ENCODE data around the gene SLC6A3.

SLC6A3 gene

GRCh38 chr5:1445313-1445688 lies at the start of gene SLC6A3:
TSS of gene SLC6A3 (minus strand) at chr5:1445440. CDS start at chr5:1443197, 2,243 bp downstream.
- peak in 1 of 2 donors; percentile 27 for DNase-seq (ENCODE audit: low read depth in 2 of 2)

- DNase-seq (ENCODE audit: low read depth in 2 of 2), result no peak
Observed at GRCh38 chr5:1493941-1494340, 48.7 kb upstream of the SLC6A3 start.

DNA sequence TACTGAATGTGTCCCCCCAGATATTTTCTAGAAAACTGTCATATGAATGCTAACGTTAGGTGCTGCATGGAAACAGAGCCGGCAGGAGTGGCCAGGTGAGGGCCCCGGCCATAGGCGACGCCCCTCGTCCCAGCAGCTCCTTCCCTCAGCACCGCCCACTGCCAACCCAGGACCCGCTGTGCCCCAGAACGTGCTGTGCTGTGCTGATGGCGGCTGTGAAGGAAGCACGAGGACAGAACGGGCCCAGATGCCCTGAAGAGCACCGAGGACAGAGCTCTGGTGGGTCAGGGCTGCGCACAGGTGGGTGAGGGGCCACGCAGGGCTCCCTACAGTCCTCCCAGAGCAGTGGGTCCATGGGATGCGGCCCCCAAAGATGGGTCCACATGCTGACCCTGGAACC lies 48.2 kb upstream of the SLC6A3 start:
- no peak for DNase-seq (ENCODE audit: low read depth in 2 of 2)

DNA sequence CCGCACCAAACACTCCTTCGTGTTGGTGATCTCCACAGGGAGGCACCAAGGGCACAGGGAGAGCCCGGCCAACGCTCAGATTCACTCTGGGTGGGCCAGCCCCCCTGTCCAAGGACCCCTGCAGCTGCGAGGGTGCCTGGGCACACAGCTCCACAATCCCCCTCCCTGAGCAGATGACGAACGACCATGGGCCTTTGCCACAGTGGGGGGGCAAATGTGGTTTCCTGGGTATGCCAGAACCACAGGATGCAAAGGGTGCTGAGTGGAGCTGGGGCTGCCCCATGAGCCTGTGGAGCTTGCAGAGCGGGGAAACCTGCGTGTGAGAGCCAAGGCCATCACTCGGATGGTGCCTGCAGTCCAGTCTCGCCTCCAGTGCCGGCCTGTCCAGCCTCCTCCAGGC lies 47.5 kb upstream of the SLC6A3 start:
- DNase-seq (ENCODE audit: low read depth in 2 of 2), result no peak

DNA sequence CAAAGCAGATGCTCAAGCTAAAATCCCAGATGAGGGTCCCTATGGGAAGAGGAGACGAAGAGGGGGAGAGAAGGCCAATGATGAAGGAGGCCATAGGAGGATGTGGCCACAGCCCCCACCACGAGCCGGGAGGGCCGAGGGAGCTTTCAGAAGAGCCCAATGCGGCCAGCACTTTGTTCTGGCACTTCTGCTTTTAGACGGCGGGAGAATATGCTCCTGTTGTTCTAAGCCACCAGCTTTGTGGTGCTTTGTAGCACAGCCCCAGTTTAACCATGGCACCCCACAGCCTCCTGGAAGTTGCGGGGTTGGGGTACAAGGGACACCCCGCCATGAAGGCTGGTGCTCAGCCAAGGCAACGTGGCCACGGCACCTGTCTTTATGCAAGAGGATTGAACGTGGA lies 45.1 kb upstream of the SLC6A3 start:
- no peak for DNase-seq (ENCODE audit: low read depth in 2 of 2)

- no peak for DNase-seq (ENCODE audit: low read depth in 2 of 2)
Observed at GRCh38 chr5:1489754-1490153, 44.5 kb upstream of the SLC6A3 start.

GRCh38 chr5:1488882-1489680 lies 43.8 kb upstream of the SLC6A3 start:
- DNase-seq (ENCODE audit: low read depth in 2 of 2), result no peak

DNA sequence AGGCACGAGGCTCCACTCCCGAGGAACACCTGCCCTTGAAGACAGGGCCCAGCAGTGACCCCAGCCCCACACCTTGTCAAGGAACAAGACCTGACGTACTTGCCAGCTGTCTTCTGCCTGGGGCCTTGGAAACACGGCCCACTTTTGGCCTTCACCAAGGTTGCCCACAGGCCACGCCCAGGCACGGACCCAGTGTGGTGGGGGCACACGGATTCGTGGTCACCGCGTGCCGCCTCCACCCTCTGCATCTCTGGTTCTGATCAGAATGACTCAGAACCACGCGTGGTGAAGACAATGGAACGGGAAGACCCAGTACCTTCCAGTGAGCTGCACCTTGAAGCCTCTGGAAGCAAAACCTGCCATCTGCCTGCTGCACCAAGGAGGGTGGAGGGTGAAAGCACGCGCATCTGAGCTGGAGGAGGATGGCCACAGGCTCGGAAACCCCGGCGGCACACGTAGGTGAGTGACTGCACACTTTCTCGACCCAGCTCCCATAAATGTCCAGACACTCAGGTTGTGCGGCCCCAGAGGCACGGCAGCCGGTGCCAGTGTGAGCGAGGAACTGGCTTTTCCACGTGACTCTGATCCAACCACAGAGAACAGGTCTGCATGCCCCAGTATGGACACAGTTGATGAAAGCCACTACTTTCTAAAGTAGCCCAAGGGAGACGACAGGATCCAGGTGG lies 42.0 kb upstream of the SLC6A3 start:
- no peak for DNase-seq (ENCODE audit: low read depth in 2 of 2)

DNA sequence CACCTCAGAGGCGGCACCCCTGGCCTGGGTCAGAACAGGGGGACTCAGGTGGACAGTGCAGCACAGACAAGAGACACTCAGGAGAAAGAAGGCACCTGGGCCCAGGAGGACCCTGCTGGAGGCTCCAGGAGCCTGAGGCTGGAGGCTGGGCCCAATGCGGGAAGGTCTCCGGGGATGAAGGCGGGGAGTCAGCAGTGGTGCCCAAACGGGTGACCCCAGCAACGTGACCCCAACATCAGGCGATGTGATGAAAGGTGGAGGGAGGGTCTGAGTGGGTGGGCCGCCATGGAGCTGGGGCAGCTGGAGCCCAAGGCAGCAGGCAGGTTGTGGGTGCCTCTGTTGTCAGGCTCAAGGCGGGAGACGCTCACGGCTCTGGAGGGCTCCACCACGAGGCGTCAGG lies 41.0 kb upstream of the SLC6A3 start:
- DNase-seq (ENCODE audit: low read depth in 2 of 2), result no peak

DNA sequence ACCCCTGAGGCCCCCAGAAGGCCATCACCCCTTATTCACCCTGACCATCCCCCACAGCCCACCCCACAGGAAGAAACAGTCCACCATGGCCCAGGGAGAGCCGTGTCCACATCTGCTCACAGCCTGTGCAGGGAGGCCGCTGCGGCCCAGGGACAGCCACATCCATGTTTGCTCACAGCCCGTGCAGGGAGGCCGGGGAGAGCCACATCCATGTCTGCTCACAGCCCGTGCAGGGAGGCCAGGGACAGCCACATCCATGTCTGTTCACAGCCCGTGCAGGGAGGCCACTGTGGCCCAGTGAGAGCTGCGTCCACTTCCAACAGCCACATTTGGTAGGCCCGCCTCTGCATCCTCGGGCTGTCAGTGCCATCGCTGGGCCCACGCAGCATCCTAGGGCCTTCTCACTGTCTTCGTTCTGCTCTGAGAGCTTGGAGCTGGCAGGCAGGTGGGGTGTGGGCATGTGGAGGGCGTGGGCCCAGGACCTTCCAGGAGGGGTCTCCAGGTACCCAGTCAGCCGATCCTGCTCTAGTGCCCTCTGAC lies 40.4 kb upstream of the SLC6A3 start:
- no peak for DNase-seq (ENCODE audit: low read depth in 2 of 2)

GRCh38 chr5:1484730-1485578 lies 39.7 kb upstream of the SLC6A3 start:
- no peak for DNase-seq (ENCODE audit: low read depth in 2 of 2)

GRCh38 chr5:1483856-1484729 lies 38.9 kb upstream of the SLC6A3 start:
- DNase-seq (ENCODE audit: low read depth in 2 of 2), result no peak

DNA sequence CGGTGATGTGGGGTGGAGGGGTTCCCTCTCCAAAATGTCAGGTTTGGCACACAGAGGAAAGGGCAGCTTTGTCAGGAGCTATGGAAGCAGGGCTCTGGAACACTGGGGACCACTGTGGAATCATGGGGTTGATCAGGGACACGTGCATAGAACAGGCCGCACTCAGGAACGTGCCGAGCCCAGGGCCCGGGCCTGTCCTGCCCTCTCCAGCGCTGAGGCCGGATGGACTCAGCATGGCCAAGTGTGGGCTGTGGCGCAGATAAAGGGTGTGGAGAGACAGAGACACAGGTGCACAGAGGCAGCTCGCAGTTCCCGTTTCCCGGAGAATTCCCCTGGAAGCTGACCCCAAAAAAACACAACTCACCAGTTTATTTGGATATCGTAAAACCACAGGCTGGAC lies 37.8 kb upstream of the SLC6A3 start:
- no peak for DNase-seq (ENCODE audit: low read depth in 2 of 2)

DNA sequence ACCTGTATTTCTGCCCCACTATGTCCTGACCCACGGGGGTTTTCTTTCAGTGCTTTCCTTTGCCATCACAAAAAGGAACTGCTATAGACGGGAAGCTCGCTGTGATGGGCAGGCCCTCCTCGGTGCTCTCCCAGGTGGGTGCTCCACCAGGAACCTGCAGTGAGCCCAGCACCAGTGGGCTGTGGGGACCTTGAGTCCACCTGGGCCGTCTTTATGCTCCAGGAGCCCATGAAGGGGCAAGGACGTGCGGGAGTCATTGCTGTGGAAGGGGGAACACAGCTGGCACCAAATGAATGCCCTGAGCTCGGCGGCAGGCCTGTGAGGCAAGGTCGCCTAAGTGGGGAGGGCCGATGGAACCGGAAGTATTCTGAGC lies 36.7 kb upstream of the SLC6A3 start:
- no peak for DNase-seq (ENCODE audit: low read depth in 2 of 2)

- no peak for DNase-seq (ENCODE audit: low read depth in 2 of 2)
Observed at GRCh38 chr5:1481266-1481958, 36.2 kb upstream of the SLC6A3 start.

- DNase-seq (ENCODE audit: low read depth in 2 of 2), result no peak
Observed at GRCh38 chr5:1480806-1481205, 35.6 kb upstream of the SLC6A3 start.

DNA sequence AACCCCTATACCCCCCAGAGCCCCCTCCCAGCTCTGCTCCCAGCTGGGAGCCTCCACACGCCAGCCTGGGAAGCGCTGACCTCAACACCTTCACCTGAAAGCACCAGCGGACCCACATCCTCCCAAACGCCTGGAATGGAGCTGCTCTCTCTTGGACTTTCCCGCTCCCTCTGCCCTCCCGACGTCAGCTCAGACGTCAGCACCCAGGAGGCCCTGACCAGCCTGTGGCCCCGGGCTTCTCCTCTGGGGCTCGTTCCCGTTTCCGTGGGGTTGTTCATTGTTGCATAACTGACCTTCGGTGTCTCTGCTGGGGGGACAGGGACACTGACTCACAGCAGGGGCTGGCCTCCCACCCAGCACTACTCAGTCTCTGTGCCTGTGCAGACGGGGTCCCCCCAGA lies 35.0 kb upstream of the SLC6A3 start:
- DNase-seq (ENCODE audit: low read depth in 2 of 2), result no peak

DNA sequence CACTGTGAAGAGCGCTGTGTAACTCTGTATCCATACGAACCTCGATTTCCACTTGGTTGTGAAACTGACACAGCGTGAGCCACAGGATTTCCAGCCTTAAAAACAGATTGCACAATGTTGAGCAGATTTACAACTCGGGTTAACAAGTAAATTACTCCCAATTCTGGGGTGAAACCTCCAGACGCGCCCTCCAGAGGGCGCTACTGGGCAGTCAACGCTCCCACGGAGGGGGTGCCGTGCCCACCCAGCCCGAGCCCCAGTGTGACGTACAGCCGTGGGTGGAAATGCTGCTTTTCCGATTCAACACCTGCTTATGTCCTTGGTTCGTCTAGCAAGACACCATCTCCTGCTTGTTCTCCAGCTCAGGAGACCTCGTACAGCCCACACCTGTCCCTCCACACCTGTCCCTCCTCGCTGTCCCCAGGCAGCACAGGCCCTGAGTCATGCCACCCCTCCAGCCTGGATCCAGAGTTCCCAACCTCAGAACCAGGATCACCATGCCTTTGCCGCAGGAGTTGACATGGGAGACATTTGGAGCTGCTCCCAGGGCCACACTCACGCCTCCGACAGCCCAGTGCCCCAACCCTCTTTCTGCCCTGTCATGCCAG lies 34.4 kb upstream of the SLC6A3 start:
- DNase-seq (ENCODE audit: low read depth in 2 of 2), result peak in 1 of 2 donors; percentile 36

DNA sequence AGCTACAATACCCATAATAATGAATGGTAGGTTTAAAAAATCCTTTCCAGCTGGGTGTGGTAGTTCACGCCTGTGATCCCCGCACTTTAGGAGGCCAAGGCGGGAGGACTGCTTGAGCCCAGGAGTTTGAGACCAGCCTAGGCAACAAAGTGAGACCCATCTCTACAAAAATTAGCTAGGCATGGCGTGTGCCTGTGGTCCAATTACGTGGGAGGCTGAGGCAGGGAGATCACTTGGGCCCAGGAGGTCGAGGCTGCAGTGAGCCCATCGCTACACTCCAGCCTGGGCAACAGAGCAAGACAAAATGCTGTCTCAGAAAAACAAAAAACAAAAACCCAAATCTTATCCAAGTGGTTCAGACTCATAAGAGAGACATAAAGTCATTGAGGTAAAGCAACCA lies 33.8 kb upstream of the SLC6A3 start:
- no peak for DNase-seq (ENCODE audit: low read depth in 2 of 2)
